Stimulated activated effector memory CD8-positive, alpha-beta T cell treated with anti-CD3 and anti-CD28 coated beads, Interleukin-12 subunit alpha, Interleukin-12 subunit beta, amount 100 ng/mL, for 72 hours (primary cell): ENCODE results near the gene THAP11.

Source experiments
- ATAC-seq: fragments of 150-1000 bp; cut with Tn5 transposase; 2 replicates; pipeline ENCODE4 v1.10.0; 2021
- DNase-seq, 2 donors: peaks; one replicate each; pipeline ENCODE4 v3.0.0; 2021 to 2022; ENCODE audit warnings: low spot score in 2 of 2
- H3K27ac Mint-ChIP-seq: one replicate; pipeline ENCODE4 v1.8.0; 2022; ENCODE audit warnings: mild to moderate bottlenecking, mixed read lengths
- H3K36me3 Mint-ChIP-seq: one replicate; pipeline ENCODE4 v1.8.0; 2022; ENCODE audit warnings: mild to moderate bottlenecking, mixed read lengths
- H3K4me1 Mint-ChIP-seq: one replicate; pipeline ENCODE4 v1.8.0; 2022; ENCODE audit warnings: mixed read lengths
- H3K4me3 Mint-ChIP-seq: one replicate; pipeline ENCODE4 v1.8.0; 2022; ENCODE audit warnings: mild to moderate bottlenecking, mixed read lengths
- H3K9me3 Mint-ChIP-seq: one replicate; pipeline ENCODE4 v1.8.0; 2022; ENCODE audit warnings: mixed read lengths

THAP11 gene

GRCh38 chr16:67865318-67865717, 23.2 kb downstream of the THAP11 start:
- H3K9me3 Mint-ChIP-seq, result no peaks in the 10 kb centered on the region
- H3K4me3 Mint-ChIP-seq, result no peak overlapping the region
- H3K27ac Mint-ChIP-seq, result peak overlapping the region; percentile 63
- H3K4me1 Mint-ChIP-seq, result peaks cover 11% of the 10 kb centered on the region
- ATAC-seq (no peak), DNase-seq (no peak)
- peaks cover 72% of the 10 kb centered on the region for H3K36me3 Mint-ChIP-seq

GRCh38 chr16:67868290-67868689, 26.2 kb downstream of the THAP11 start:
- H3K36me3 Mint-ChIP-seq, result peaks cover 81% of the 10 kb centered on the region
- ATAC-seq (no peak), DNase-seq (no peak)
- peak overlapping the region; percentile 43 for H3K27ac Mint-ChIP-seq
- H3K9me3 Mint-ChIP-seq, result no peaks in the 10 kb centered on the region
- H3K4me1 Mint-ChIP-seq, result peaks cover 8% of the 10 kb centered on the region
- no peak overlapping the region for H3K4me3 Mint-ChIP-seq

GRCh38 chr16:67869653-67870052, 27.5 kb downstream of the THAP11 start:
- peaks cover 21% of the 10 kb centered on the region for H3K4me1 Mint-ChIP-seq
- H3K4me3 Mint-ChIP-seq, result no peak overlapping the region
- H3K27ac Mint-ChIP-seq, result no peak overlapping the region
- H3K36me3 Mint-ChIP-seq, result peaks cover 87% of the 10 kb centered on the region
- DNase-seq, result no peak
- no peaks in the 10 kb centered on the region for H3K9me3 Mint-ChIP-seq
- no peak for ATAC-seq

GRCh38 chr16:67871256-67871655, 29.1 kb downstream of the THAP11 start:
- no peak for ATAC-seq
- H3K27ac Mint-ChIP-seq, result no peak overlapping the region
- no peaks in the 10 kb centered on the region for H3K9me3 Mint-ChIP-seq
- no peak overlapping the region for H3K4me3 Mint-ChIP-seq
- no peak for DNase-seq
- peaks cover 37% of the 10 kb centered on the region for H3K4me1 Mint-ChIP-seq
- H3K36me3 Mint-ChIP-seq, result peaks cover 85% of the 10 kb centered on the region

- peak overlapping the region; percentile 88 for H3K4me3 Mint-ChIP-seq
- H3K27ac Mint-ChIP-seq, result peak overlapping the region; percentile 96
- H3K9me3 Mint-ChIP-seq, result no peaks in the 10 kb centered on the region
- H3K4me1 Mint-ChIP-seq, result peaks cover 37% of the 10 kb centered on the region
- H3K36me3 Mint-ChIP-seq, result peaks cover 85% of the 10 kb centered on the region
- ATAC-seq, result no peak
- no peak for DNase-seq
Measured at GRCh38 chr16:67872131-67872630, 30.1 kb downstream of the THAP11 start.

GRCh38 chr16:67872631-67873434, 30.7 kb downstream of the THAP11 start, which contains the start of gene EDC4:
TSS of gene EDC4 (plus strand) at chr16:67873052. CDS start at chr16:67873262, 210 bp downstream.
- Mint-ChIP-seq H3K9me3 (no peaks in the 10 kb centered on the region), H3K36me3 (peaks cover 85% of the 10 kb centered on the region)
- peak; percentile 95 for ATAC-seq

GRCh38 chr16:67873435-67874370, 31.6 kb downstream of the THAP11 start:
- H3K4me1 Mint-ChIP-seq, result peaks cover 37% of the 10 kb centered on the region
- peaks cover 85% of the 10 kb centered on the region for H3K36me3 Mint-ChIP-seq

More at GRCh38 chr16:67872631-67873434, 30.7 kb downstream of the THAP11 start, which contains the start of gene EDC4:
- Mint-ChIP-seq H3K27ac (peak within 1 kb of the TSS; percentile 96), H3K4me3 (peak within 1 kb of the TSS; percentile 88), H3K4me1 (peaks cover 37% of the 10 kb centered on the region)
- DNase-seq, result peak; percentile 97 to 98

GRCh38 chr16:67874372-67874771, 32.3 kb downstream of the THAP11 start:
- peaks cover 37% of the 10 kb centered on the region for H3K4me1 Mint-ChIP-seq
- no peaks in the 10 kb centered on the region for H3K9me3 Mint-ChIP-seq
- H3K27ac Mint-ChIP-seq, result peak overlapping the region; percentile 96
- peaks cover 85% of the 10 kb centered on the region for H3K36me3 Mint-ChIP-seq
- ATAC-seq, result no peak
- no peak for DNase-seq
- H3K4me3 Mint-ChIP-seq, result peak overlapping the region; percentile 88

More at GRCh38 chr16:67873435-67874370, 31.6 kb downstream of the THAP11 start:
- no peak for DNase-seq
- H3K4me3 Mint-ChIP-seq, result peak overlapping the region; percentile 88
- peak overlapping the region; percentile 96 for H3K27ac Mint-ChIP-seq
- no peaks in the 10 kb centered on the region for H3K9me3 Mint-ChIP-seq
- ATAC-seq, result peak; percentile 16

- Mint-ChIP-seq H3K4me3 (no peak overlapping the region), H3K36me3 (peaks cover 91% of the 10 kb centered on the region), H3K9me3 (no peaks in the 10 kb centered on the region), H3K4me1 (peaks cover 36% of the 10 kb centered on the region), H3K27ac (peak overlapping the region; percentile 96)
- DNase-seq, result no peak
- no peak for ATAC-seq
Measured at GRCh38 chr16:67877064-67877463, 34.9 kb downstream of the THAP11 start.

GRCh38 chr16:67878232-67878631, 36.1 kb downstream of the THAP11 start:
- peaks cover 84% of the 10 kb centered on the region for H3K36me3 Mint-ChIP-seq
- ATAC-seq (no peak), DNase-seq (no peak)
- no peak overlapping the region for H3K4me3 Mint-ChIP-seq
- no peak overlapping the region for H3K27ac Mint-ChIP-seq
- no peaks in the 10 kb centered on the region for H3K9me3 Mint-ChIP-seq
- H3K4me1 Mint-ChIP-seq, result peaks cover 31% of the 10 kb centered on the region

- DNase-seq (no peak), ATAC-seq (no peak)
- Mint-ChIP-seq H3K4me1 (peaks cover 33% of the 10 kb centered on the region), H3K4me3 (no peak overlapping the region), H3K36me3 (peaks cover 86% of the 10 kb centered on the region), H3K9me3 (no peaks in the 10 kb centered on the region), H3K27ac (no peak overlapping the region)
Measured at GRCh38 chr16:67878846-67879245, 36.7 kb downstream of the THAP11 start.

- no peak overlapping the region for H3K4me3 Mint-ChIP-seq
- ATAC-seq, result no peak
- no peaks in the 10 kb centered on the region for H3K9me3 Mint-ChIP-seq
- no peak overlapping the region for H3K27ac Mint-ChIP-seq
- H3K36me3 Mint-ChIP-seq, result peaks cover 88% of the 10 kb centered on the region
- peaks cover 27% of the 10 kb centered on the region for H3K4me1 Mint-ChIP-seq
- DNase-seq, result no peak
Measured at GRCh38 chr16:67879462-67879861, 37.3 kb downstream of the THAP11 start.

- H3K36me3 Mint-ChIP-seq, result peaks cover 87% of the 10 kb centered on the region
- H3K9me3 Mint-ChIP-seq, result no peaks in the 10 kb centered on the region
- H3K4me3 Mint-ChIP-seq, result no peak overlapping the region
- H3K27ac Mint-ChIP-seq, result peak overlapping the region; percentile 56
- no peak for ATAC-seq
- H3K4me1 Mint-ChIP-seq, result peaks cover 22% of the 10 kb centered on the region
- no peak for DNase-seq
Measured at GRCh38 chr16:67879936-67880335, 37.8 kb downstream of the THAP11 start.

- H3K27ac Mint-ChIP-seq, result peak overlapping the region; percentile 56
- peaks cover 83% of the 10 kb centered on the region for H3K36me3 Mint-ChIP-seq
- no peaks in the 10 kb centered on the region for H3K9me3 Mint-ChIP-seq
- peaks cover 15% of the 10 kb centered on the region for H3K4me1 Mint-ChIP-seq
- ATAC-seq (no peak), DNase-seq (no peak)
- no peak overlapping the region for H3K4me3 Mint-ChIP-seq
Measured at GRCh38 chr16:67880584-67880983, 38.5 kb downstream of the THAP11 start.

GRCh38 chr16:67881621-67882161, 39.6 kb downstream of the THAP11 start:
- Mint-ChIP-seq H3K27ac (peak overlapping the region; percentile 56), H3K36me3 (peaks cover 79% of the 10 kb centered on the region), H3K4me1 (peaks cover 8% of the 10 kb centered on the region), H3K9me3 (no peaks in the 10 kb centered on the region), H3K4me3 (no peak overlapping the region)
- no peak for ATAC-seq
- no peak for DNase-seq
